ENCODE data around the gene IGF1R. TPM values are rescaled to one million over a fixed set of nuclear protein-coding genes. Genes with fewer than 3 reads are reported as not detected.

The IGF1R gene
- total RNA-seq, 1 experiment from 2014 or later, result 16.3 TPM

- Histone ChIP-seq H3K79me2 (ENCODE audit: insufficient read depth, low read length) (no peaks in the 10 kb centered on the region), H2AFZ (ENCODE audit: low read depth, low read length, poor library complexity, severe bottlenecking) (no peak overlapping the region), H4K20me1 (ENCODE audit: insufficient read depth) (no peaks in the 10 kb centered on the region), H3K4me1 (ENCODE audit: control insufficient read depth in 1 of 2, insufficient read depth in 2 of 2, low read length in 2 of 2) (no peaks in the 10 kb centered on the region), H3K36me3 (ENCODE audit: control insufficient read depth in 1 of 2, insufficient read depth in 2 of 2, low read length in 2 of 2) (no peaks in the 10 kb centered on the region), H3K9me2 (ENCODE audit: insufficient read depth) (no peaks in the 10 kb centered on the region), H3K9ac (ENCODE audit: low read length) (no peak overlapping the region), H3K4me3 (replicated peaks in 1 of 2; ENCODE audit: low read depth in 1 of 2, low read length in 2 of 2) (no peak overlapping the region), H3K27me3 (ENCODE audit: insufficient read depth, low read length) (no peaks in the 10 kb centered on the region), H3K9me3 (ENCODE audit: control insufficient read depth in 1 of 2, insufficient read depth in 1 of 2, low read depth in 1 of 2, low read length in 2 of 2) (no peaks in the 10 kb centered on the region), H3K27ac (ENCODE audit: low read depth, low read length) (no peak overlapping the region), H3K4me2 (ENCODE audit: low read length) (no peak overlapping the region)
- ChIA-PET POLR2A (no interaction called here), CTCF (no interaction called here), RAD21 (ENCODE audit: low non-redundant PET in 1 of 2, low total read pairs in 2 of 2, uncharacterized antibody in 2 of 2, unreplicated experiment in 2 of 2) (no interaction called here)
- DNase-seq (ENCODE audit: low read depth, low spot score) (no peak), ATAC-seq (no peak)
- no TSS peak for BruUV-seq (replicated peaks)
- intact Hi-C loops (cut with micrococcal nuclease), result no loop called here
- no peak for TF ChIP-seq EZH2 (IDR thresholded peaks at IDR 0.05)
- no peak for TF ChIP-seq SRF (IDR thresholded peaks at IDR 0.05; ENCODE audit: low read depth)
- no peak for TF ChIP-seq TCF7L2 (IDR thresholded peaks at IDR 0.05; ENCODE audit: borderline replicate concordance, extremely low read depth, insufficient read depth, insufficient read length)
- no peak for TF ChIP-seq JUND (IDR thresholded peaks at IDR 0.05)
- TF ChIP-seq REST (IDR thresholded peaks at IDR 0.05; ENCODE audit: low read depth), result no peak
These were observed 304.1 kb downstream of the IGF1R start for GRCh38 chr15:98952381-98952803.

- H3K27me3 ChIP-seq (ENCODE audit: insufficient read depth, low read length), result no peaks in the 10 kb centered on the region
- BruUV-seq (replicated peaks), result no TSS peak
- no peak for DNase-seq (ENCODE audit: low read depth, low spot score)
- no peaks in the 10 kb centered on the region for H3K79me2 ChIP-seq (ENCODE audit: insufficient read depth, low read length)
- ChIA-PET POLR2A (no interaction called here), RAD21 (ENCODE audit: low non-redundant PET in 1 of 2, low total read pairs in 2 of 2, uncharacterized antibody in 2 of 2, unreplicated experiment in 2 of 2) (no interaction called here), CTCF (no interaction called here)
- H3K36me3 ChIP-seq (ENCODE audit: control insufficient read depth in 1 of 2, insufficient read depth in 2 of 2, low read length in 2 of 2), result no peaks in the 10 kb centered on the region
- no peaks in the 10 kb centered on the region for H3K9me3 ChIP-seq (ENCODE audit: control insufficient read depth in 1 of 2, insufficient read depth in 1 of 2, low read depth in 1 of 2, low read length in 2 of 2)
- no peak for ATAC-seq
- H2AFZ ChIP-seq (ENCODE audit: low read depth, low read length, poor library complexity, severe bottlenecking), result no peak overlapping the region
- no peak overlapping the region for H3K4me2 ChIP-seq (ENCODE audit: low read length)
- no peak overlapping the region for H3K9ac ChIP-seq (ENCODE audit: low read length)
- intact Hi-C loops (cut with micrococcal nuclease), result no loop called here
- H3K4me3 ChIP-seq (replicated peaks in 1 of 2; ENCODE audit: low read depth in 1 of 2, low read length in 2 of 2), result no peak overlapping the region
- no peaks in the 10 kb centered on the region for H3K9me2 ChIP-seq (ENCODE audit: insufficient read depth)
- no peaks in the 10 kb centered on the region for H4K20me1 ChIP-seq (ENCODE audit: insufficient read depth)
- H3K27ac ChIP-seq (ENCODE audit: low read depth, low read length), result no peak overlapping the region
- H3K4me1 ChIP-seq (ENCODE audit: control insufficient read depth in 1 of 2, insufficient read depth in 2 of 2, low read length in 2 of 2), result no peaks in the 10 kb centered on the region
- TF ChIP-seq MAX (IDR thresholded peaks at IDR 0.05) (no peak), EZH2 (IDR thresholded peaks at IDR 0.05) (no peak), POLR2A (IDR thresholded peaks at IDR 0.05; ENCODE audit: borderline replicate concordance, extremely low read depth, insufficient read depth, insufficient read length) (no peak), REST (IDR thresholded peaks at IDR 0.05; ENCODE audit: low read depth) (no peak), CTCF (IDR thresholded peaks at IDR 0.05 in 2 of 3, conservative IDR thresholded peaks at IDR 0.05 in 1 of 3; ENCODE audit: borderline replicate concordance in 1 of 3, insufficient read depth in 1 of 3, low read depth in 2 of 3, low read length in 2 of 3) (no peak), JUND (IDR thresholded peaks at IDR 0.05) (no peak)
These were observed 304.9 kb downstream of the IGF1R start for GRCh38 chr15:98953000-98953787.
